GM12878 (cell line): ENCODE data around the gene ADD1. TPM values are rescaled to one million over a fixed set of nuclear protein-coding genes. Genes with fewer than 3 reads are reported as not detected.

Experiments
- ATAC-seq: fragments of 200-7000 bp; cut with Tn5 transposase; 3 replicates; pipeline ENCODE4 v1.9.1; 2020; ENCODE audit warnings: mild to moderate bottlenecking, moderate library complexity
- BruUV-seq: library from RNA; stranded (reverse); fragments of 400-500 nt; replicated peaks from 2 replicates; lab custom pipeline; 2021; lab: Mats Ljungman, UMichigan
- CTCF ChIA-PET: fragments of 300-600 bp; sonication (Branson Sonifier 250); formaldehyde crosslinking; extraction: SDS; loops from one replicate; lab custom pipeline; 2021; ENCODE audit warnings: inconsistent platforms; lab: Yijun Ruan, JAX
- POLR2A ChIA-PET: fragments of 350-600 bp; formaldehyde crosslinking; extraction: SDS; loops from one replicate; lab custom pipeline; 2021; ENCODE audit warnings: inconsistent platforms; lab: Charles Lee
- RAD21 ChIA-PET: fragments of 300-600 bp; sonication (Branson Sonifier 250); formaldehyde crosslinking; loops from one replicate; lab custom pipeline; 2023; ENCODE audit warnings: antibody characterized with exemption; ENCODE audit not compliant: unreplicated experiment; lab: Charles Lee
- SMC1A ChIA-PET: fragments of 300-600 bp; sonication (Branson Sonifier 250); formaldehyde crosslinking; loops from one replicate; lab custom pipeline; 2023; ENCODE audit not compliant: unreplicated experiment, uncharacterized antibody; lab: Charles Lee
- DNase-seq: peaks from one replicate; pipeline ENCODE4 v3.0.0-alpha.2; 2011; ENCODE audit warnings: low read depth, low spot score
- FAIRE-seq: peaks from 3 replicates; lab custom pipeline; 2011; peaks lifted over from hg19 to GRCh38; lab: Jason Lieb, UNC
- H2AFZ ChIP-seq: 2 replicates; pipeline ENCODE4 v1.6.0; 2011; ENCODE audit warnings: low read depth, low read length, control low read depth; ENCODE audit not compliant: control insufficient read depth
- H3K27ac ChIP-seq: 2 replicates; pipeline ENCODE4 v1.5.1; 2011; ENCODE audit warnings: control low read depth; ENCODE audit not compliant: control insufficient read depth, insufficient read depth
- H3K27me3 ChIP-seq, 2 experiments: replicated peaks in 1 of 2; 2 replicates each; pipeline versions ENCODE4 v1.6.0 to v1.6.1; 2011; ENCODE audit warnings: low read length in 1 of 2; ENCODE audit not compliant: control insufficient read depth in 2 of 2, insufficient read depth in 2 of 2
- H3K36me3 ChIP-seq, 2 experiments: 2 replicates each; pipeline ENCODE4 v1.5.1; 2011; ENCODE audit warnings: low read length in 1 of 2; ENCODE audit not compliant: control insufficient read depth in 2 of 2, insufficient read depth in 2 of 2
- H3K4me1 ChIP-seq: 2 replicates; pipeline ENCODE4 v1.6.1; 2011; ENCODE audit warnings: mild to moderate bottlenecking, low read length, moderate library complexity, mixed read lengths; ENCODE audit not compliant: control insufficient read depth, insufficient read depth
- H3K4me2 ChIP-seq: 2 replicates; pipeline ENCODE4 v1.6.0; 2011; ENCODE audit warnings: control low read depth; ENCODE audit not compliant: control insufficient read depth, insufficient read depth
- H3K4me3 ChIP-seq: fragments of 200-600 bp; sonication (generic); 2 replicates; pipeline ENCODE4 v1.5.1; 2016
- H3K79me2 ChIP-seq: 2 replicates; pipeline ENCODE4 v1.6.0; 2011; ENCODE audit warnings: low read length; ENCODE audit not compliant: control insufficient read depth, insufficient read depth
- H3K9ac ChIP-seq: 2 replicates; pipeline ENCODE4 v1.8.0; 2011; ENCODE audit warnings: low read length, control low read depth, mixed read lengths; ENCODE audit not compliant: control insufficient read depth, insufficient read depth
- H3K9me3 ChIP-seq: replicated peaks from 3 replicates; pipeline ENCODE4 v1.5.1; 2011; ENCODE audit warnings: mild to moderate bottlenecking, low read length; ENCODE audit not compliant: control insufficient read depth, insufficient read depth
- H4K20me1 ChIP-seq: 2 replicates; pipeline ENCODE4 v1.6.0; 2011; ENCODE audit not compliant: control insufficient read depth, insufficient read depth
- ATF3 ChIP-seq: IDR thresholded peaks from 2 replicates; pipeline ENCODE4 v1.6.1; 2011; ENCODE audit warnings: low read depth, mild to moderate bottlenecking, low read length, moderate library complexity, borderline replicate concordance; ENCODE audit errors: extremely low read depth
- BCL11A ChIP-seq: IDR thresholded peaks from 2 replicates; pipeline ENCODE4 v1.6.1; 2011; ENCODE audit warnings: low read depth, low read length
- BHLHE40 ChIP-seq, 2 experiments: fragments of 450-650 bp in 1 of 2; IDR thresholded peaks; 2 replicates each; pipeline ENCODE4 v1.6.1; 2011 to 2017; ENCODE audit warnings: low read depth in 2 of 2, borderline replicate concordance in 1 of 2, improper control_type of control experiment in 1 of 2, low read length in 1 of 2, mild to moderate bottlenecking in 1 of 2
- CBFB ChIP-seq: IDR thresholded peaks from 2 replicates; pipeline ENCODE4 v1.6.1; 2016; ENCODE audit warnings: antibody characterized with exemption, low read depth
- HDAC6 ChIP-seq: fragments of 200-600 bp; sonication (generic); IDR thresholded peaks from one replicate; pipeline ENCODE4 v1.8.0; 2017; ENCODE audit warnings: antibody characterized with exemption; ENCODE audit not compliant: unreplicated experiment
- LARP7 ChIP-seq: fragments of 450-650 bp; IDR thresholded peaks from 2 replicates; pipeline ENCODE4 v1.6.1; 2017; ENCODE audit warnings: mild to moderate bottlenecking
- NR2C2 ChIP-seq: IDR thresholded peaks from 2 replicates; pipeline ENCODE4 v1.6.1; 2011; ENCODE audit warnings: borderline replicate concordance, low read depth; ENCODE audit not compliant: control insufficient read depth, insufficient read length
- NR2F1 ChIP-seq: fragments of 450-650 bp; conservative IDR thresholded peaks from 2 replicates; pipeline ENCODE4 v1.6.1; 2017; ENCODE audit warnings: mild to moderate bottlenecking
- RELA ChIP-seq: fragments of 450-650 bp; IDR thresholded peaks from 2 replicates; pipeline ENCODE4 v1.8.0; 2014; ENCODE audit warnings: borderline replicate concordance; ENCODE audit not compliant: partially characterized antibody
- REST ChIP-seq: IDR thresholded peaks from 2 replicates; pipeline ENCODE4 v1.6.1; 2012; ENCODE audit warnings: mild to moderate bottlenecking, low read depth, low read length
- RFX5 ChIP-seq: IDR thresholded peaks from 2 replicates; pipeline ENCODE4 v1.6.1; 2011; ENCODE audit warnings: low read depth, low read length, improper control_type of control experiment
- RUNX3 ChIP-seq: IDR thresholded peaks from 2 replicates; pipeline ENCODE4 v1.6.1; 2012; ENCODE audit warnings: low read length, inconsistent platforms
- SMAD5 ChIP-seq: IDR thresholded peaks from 2 replicates; pipeline ENCODE4 v1.6.1; 2016; ENCODE audit warnings: antibody characterized with exemption, low read depth
- SREBF2 ChIP-seq: IDR thresholded peaks from 2 replicates; pipeline ENCODE4 v1.6.1; 2012; ENCODE audit warnings: mild to moderate bottlenecking, low read length
- STAT1 ChIP-seq: fragments of 450-650 bp; conservative IDR thresholded peaks from 2 replicates; pipeline ENCODE4 v1.6.1; 2014; ENCODE audit warnings: antibody characterized with exemption, mild to moderate bottlenecking
- SUZ12 ChIP-seq: fragments of 200-600 bp; sonication (generic); IDR thresholded peaks from one replicate; pipeline ENCODE4 v1.6.1; 2018; ENCODE audit warnings: antibody characterized with exemption, mild to moderate bottlenecking; ENCODE audit not compliant: unreplicated experiment
- TCF7 ChIP-seq: IDR thresholded peaks from 2 replicates; pipeline ENCODE4 v1.6.1; 2014; ENCODE audit warnings: antibody characterized with exemption, borderline replicate concordance
- USF2 ChIP-seq: IDR thresholded peaks from 2 replicates; pipeline ENCODE4 v1.6.1; 2011; ENCODE audit warnings: low read depth, low read length, improper control_type of control experiment, borderline replicate concordance
- WGBS: methylation state at CpG from one replicate; pipeline ENCODE4 v1.1.6; 2016; ENCODE audit warnings: low lambda C conversion rate; ENCODE audit not compliant: insufficient replicate concordance, insufficient coverage; ENCODE audit errors: missing lambda C conversion rate; 5-methylcytosine and 5-hydroxymethylcytosine counted together
- in situ Hi-C: fragments of 300-500 bp; cut with MboI; formaldehyde crosslinking; loops from 9 replicates; pipeline ENCODE4 v1.14.3; 2018; ENCODE audit warnings: mixed read lengths
- intact Hi-C: fragments of 100-400 bp; cut with micrococcal nuclease; formaldehyde crosslinking; loops from one replicate; pipeline ENCODE4 v1.14.2; 2022; ENCODE audit not compliant: unreplicated experiment
- polyA plus RNA-seq, 11 experiments: library from polyadenylated mRNA; depleted of rRNA in 4 of 11; unstranded in 6 of 11; stranded (reverse) in 5 of 11; fragments of >200 nt; fragmentation: Nextera tagmentation in 4 of 11; fragmentation: Illumina TruSeq in 1 of 11; extraction: Ambion mirVana in 4 of 11; extraction: Trizol in 1 of 11; gene quantifications; 1 replicate in 1 of 11; 2 replicates in 10 of 11; pipeline versions ENCODE4 v1.2.1 to v1.2.3, GENCODE V29; 2011 to 2016; ENCODE audit warnings: inconsistent platforms in 2 of 11, missing spikeins in 2 of 11, low read depth in 1 of 11
- total RNA-seq, 4 experiments: library from RNA; depleted of rRNA in 3 of 4; stranded (reverse); fragments of >200 nt in 3 of 4; fragmentation: Illumina TruSeq in 1 of 4; extraction: Trizol in 1 of 4; gene quantifications; 2 replicates each; pipeline versions ENCODE4 v1.2.1 to v1.2.3, GENCODE V29; 2013 to 2021

The ADD1 gene
- total and polyA plus RNA-seq, 10 of the 15 experiments (the other 5 are each of a cell fraction or from before 2014, with no cell fraction given), result 21.6 to 182 (median 105) TPM

- intact Hi-C loops (no loop called here), in situ Hi-C loops (no loop called here)
- no TSS peak for BruUV-seq
- Histone ChIP-seq H3K9ac (no peak overlapping the region), H3K4me2 (no peak overlapping the region), H3K36me3 (peaks cover 2 to 6% of the 10 kb centered on the region in 2 experiments; a peak in 3 of 4 replicates), H4K20me1 (peaks cover 4% of the 10 kb centered on the region; the same call in 1 of the 2 replicates), H3K4me3 (no peak overlapping the region), H3K27ac (no peak overlapping the region), H2AFZ (no peak overlapping the region), H3K27me3 (no peaks in the 10 kb centered on the region), H3K9me3 (no peaks in the 10 kb centered on the region), H3K4me1 (peaks cover 39% of the 10 kb centered on the region), H3K79me2 (peaks cover 41% of the 10 kb centered on the region)
- ChIA-PET CTCF (no interaction called here), SMC1A (interaction anchor here (0.6 kb wide), 1 partner anchor 11 kb away, joined by 3 read pairs; no protein-coding TSS in a partner anchor), POLR2A (no interaction called here), RAD21 (no interaction called here)
- TF ChIP-seq CBFB (no peak), TCF7 (no peak), NR2F1 (no peak), LARP7 (no peak), RELA (no peak), ATF3 (no peak), USF2 (no peak), SREBF2 (no peak), SUZ12 (no peak), NR2C2 (no peak), BCL11A (no peak), STAT1 (no peak), RFX5 (no peak), BHLHE40 (IDR thresholded peaks at IDR 0.05; ENCODE audit: borderline replicate concordance in 1 of 2, low read depth in 2 of 2, low read length in 1 of 2) (no peak), REST (no peak), HDAC6 (no peak), SMAD5 (no peak), RUNX3 (no peak)
- FAIRE-seq (no peak), ATAC-seq (no peak), DNase-seq (no peak)
- WGBS, result 91% methylated on average over 5 of the region's 5 CpGs
Observed at GRCh38 chr4:2855584-2855983, 11.9 kb downstream of the ADD1 start.
